ENCODE measurements around the gene RNF215.

Gene RNF215

DNA sequence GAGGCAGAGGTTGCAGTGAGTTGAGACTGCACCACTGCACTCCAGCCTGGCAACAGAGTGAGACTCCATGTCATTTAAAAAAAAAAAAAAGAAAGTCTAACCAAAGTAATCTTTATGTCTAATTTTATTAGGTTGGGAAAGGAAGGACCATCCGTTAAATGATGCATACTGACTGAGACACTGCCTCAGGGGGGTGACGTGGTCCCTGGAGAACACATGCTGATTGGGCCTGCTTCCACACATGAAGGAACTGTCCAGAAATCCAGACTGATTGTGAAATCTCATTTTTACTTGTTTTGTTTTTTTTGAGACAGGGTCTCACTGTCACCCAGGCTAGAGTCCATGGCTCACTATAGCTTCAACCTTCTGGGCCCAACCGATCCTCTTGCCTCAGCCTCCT is 36.0 kb downstream of the RNF215 start:
- Histone ChIP-seq H3K4me1 (peaks cover 0 to 28% (median 20%) of the 10 kb centered on the region in 4 donors), H3K36me3 (peaks cover 45 to 74% (median 55%) of the 10 kb centered on the region in 3 donors), H3K9me3 (no peaks in the 10 kb centered on the region), H3K27me3 (no peaks in the 10 kb centered on the region), H3K27ac (no peak overlapping the region), H3K4me3 (no peak overlapping the region)
- intact Hi-C loops (cut with DNase I; ENCODE audit: low total_unique reads) = no loop called here
- TF ChIP-seq, protein P1, sequence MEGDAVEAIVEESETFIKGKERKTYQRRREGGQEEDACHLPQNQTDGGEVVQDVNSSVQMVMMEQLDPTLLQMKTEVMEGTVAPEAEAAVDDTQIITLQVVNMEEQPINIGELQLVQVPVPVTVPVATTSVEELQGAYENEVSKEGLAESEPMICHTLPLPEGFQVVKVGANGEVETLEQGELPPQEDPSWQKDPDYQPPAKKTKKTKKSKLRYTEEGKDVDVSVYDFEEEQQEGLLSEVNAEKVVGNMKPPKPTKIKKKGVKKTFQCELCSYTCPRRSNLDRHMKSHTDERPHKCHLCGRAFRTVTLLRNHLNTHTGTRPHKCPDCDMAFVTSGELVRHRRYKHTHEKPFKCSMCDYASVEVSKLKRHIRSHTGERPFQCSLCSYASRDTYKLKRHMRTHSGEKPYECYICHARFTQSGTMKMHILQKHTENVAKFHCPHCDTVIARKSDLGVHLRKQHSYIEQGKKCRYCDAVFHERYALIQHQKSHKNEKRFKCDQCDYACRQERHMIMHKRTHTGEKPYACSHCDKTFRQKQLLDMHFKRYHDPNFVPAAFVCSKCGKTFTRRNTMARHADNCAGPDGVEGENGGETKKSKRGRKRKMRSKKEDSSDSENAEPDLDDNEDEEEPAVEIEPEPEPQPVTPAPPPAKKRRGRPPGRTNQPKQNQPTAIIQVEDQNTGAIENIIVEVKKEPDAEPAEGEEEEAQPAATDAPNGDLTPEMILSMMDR (IDR thresholded peaks at IDR 0.05) = no peak
- no peak for DNase-seq

DNA sequence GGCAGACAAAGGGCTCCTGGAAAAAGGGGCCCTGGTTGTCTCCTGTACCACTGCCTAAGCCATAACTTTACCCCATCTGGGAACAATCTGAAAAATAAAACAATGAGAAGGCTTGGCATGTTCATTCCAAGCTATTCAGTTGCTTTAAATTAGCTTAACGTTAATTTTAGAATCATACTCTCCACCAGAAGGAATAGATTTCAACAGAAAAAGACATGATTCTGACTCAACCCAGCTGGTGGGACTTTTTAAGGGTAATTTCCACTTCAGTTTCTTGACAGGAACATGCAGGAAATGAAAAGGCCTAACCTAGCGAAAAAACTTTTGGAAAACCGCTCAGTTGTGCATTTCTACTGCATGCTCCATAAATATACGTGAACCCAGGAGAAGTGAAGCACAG is 38.4 kb downstream of the RNF215 start:
- no peaks in the 10 kb centered on the region for H3K9me3 ChIP-seq
- H3K36me3 ChIP-seq = peaks cover 69 to 92% (median 79%) of the 10 kb centered on the region in 3 donors
- H3K4me1 ChIP-seq = peaks cover 0 to 7% (median 0%) of the 10 kb centered on the region in 4 donors
- no peak overlapping the region for H3K27ac ChIP-seq
- intact Hi-C loops (cut with DNase I; ENCODE audit: low total_unique reads) = no loop called here
- DNase-seq = no peak
- TF ChIP-seq, protein P1 (IDR thresholded peaks at IDR 0.05) = no peak
- H3K27me3 ChIP-seq = no peaks in the 10 kb centered on the region
- H3K4me3 ChIP-seq = no peak overlapping the region

DNA sequence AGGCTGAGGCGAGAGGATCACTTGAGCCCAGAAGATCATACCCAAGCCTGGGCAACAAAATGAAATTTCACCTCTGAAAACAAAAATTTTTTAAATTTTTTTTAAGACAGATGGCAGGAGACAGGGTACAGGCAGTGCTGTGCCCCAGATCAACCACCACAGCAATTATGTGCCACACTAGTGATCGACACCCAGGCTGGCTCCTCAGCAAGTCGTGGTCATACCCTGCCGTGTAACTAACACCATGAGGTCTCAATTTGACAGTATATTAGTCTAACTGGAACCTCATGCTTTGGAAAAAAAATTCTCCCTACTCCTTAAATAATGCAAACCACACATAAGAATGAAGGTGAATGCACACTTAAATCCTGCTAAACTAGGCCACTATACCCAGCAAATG is 38.8 kb downstream of the RNF215 start:
- H3K27me3 ChIP-seq = no peaks in the 10 kb centered on the region
- H3K9me3 ChIP-seq = no peaks in the 10 kb centered on the region
- peaks cover 73 to 92% (median 83%) of the 10 kb centered on the region in 3 donors for H3K36me3 ChIP-seq
- TF ChIP-seq, protein P1 (IDR thresholded peaks at IDR 0.05) = no peak
- H3K27ac ChIP-seq = no peak overlapping the region
- no peak for DNase-seq
- intact Hi-C loops (cut with DNase I; ENCODE audit: low total_unique reads) = no loop called here
- H3K4me1 ChIP-seq = peaks cover 0 to 3% (median 0%) of the 10 kb centered on the region in 4 donors
- H3K4me3 ChIP-seq = no peak overlapping the region

- no peak overlapping the region for H3K4me3 ChIP-seq
- DNase-seq = no peak
- intact Hi-C loops (cut with DNase I; ENCODE audit: low total_unique reads) = no loop called here
- peaks cover 0 to 8% (median under 1%) of the 10 kb centered on the region in 4 donors for H3K4me1 ChIP-seq
- TF ChIP-seq, protein P1 (IDR thresholded peaks at IDR 0.05) = no peak
- H3K27me3 ChIP-seq = no peaks in the 10 kb centered on the region
- peaks cover 77 to 95% (median 87%) of the 10 kb centered on the region in 3 donors for H3K36me3 ChIP-seq
- no peak overlapping the region for H3K27ac ChIP-seq
- H3K9me3 ChIP-seq = no peaks in the 10 kb centered on the region
These were observed 39.8 kb downstream of the RNF215 start for GRCh38 chr22:30347255-30347892.

DNA sequence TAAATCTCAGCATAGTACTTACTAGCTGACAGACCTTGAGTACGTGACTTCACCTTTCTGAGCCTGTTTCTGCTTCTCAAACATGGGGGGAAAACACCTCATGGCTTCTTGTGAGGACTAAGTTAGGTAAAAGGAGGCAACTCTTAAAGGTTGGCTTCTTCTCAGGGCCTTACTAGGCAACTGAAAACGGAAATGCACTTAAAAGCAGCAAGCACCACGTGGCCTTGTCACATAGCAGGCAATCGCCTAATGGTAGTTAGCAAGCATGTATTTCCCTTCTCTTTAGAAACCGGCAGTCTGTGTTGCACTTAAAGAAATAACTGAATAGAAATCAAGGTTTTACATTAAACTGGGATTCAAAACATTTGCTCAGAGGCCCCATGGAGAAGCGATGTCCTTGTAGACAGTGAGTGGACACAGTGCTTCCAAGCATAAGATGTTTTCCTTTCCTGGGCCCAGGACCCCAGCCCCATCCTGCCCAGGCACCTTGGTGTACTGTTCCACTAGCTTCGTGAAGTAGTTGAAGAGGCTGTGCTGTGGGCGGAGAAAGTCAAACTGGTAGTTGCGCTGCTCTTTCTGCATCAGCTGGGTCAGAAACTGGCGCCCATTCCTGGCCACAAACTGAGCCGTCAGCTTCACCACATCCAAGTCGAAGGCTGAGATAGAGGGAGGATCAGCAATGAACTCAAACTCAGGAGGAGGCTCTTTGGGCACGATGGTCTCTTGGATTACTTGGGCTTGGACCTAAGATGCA is 42.6 kb downstream of the RNF215 start:
- H3K4me3 ChIP-seq = no peak overlapping the region
- peaks cover 83 to 95% (median 88%) of the 10 kb centered on the region in 3 donors for H3K36me3 ChIP-seq
- no peak overlapping the region for H3K27ac ChIP-seq
- no peak for DNase-seq
- H3K27me3 ChIP-seq = no peaks in the 10 kb centered on the region
- intact Hi-C loops (cut with DNase I; ENCODE audit: low total_unique reads) = no loop called here
- TF ChIP-seq, protein P1 (IDR thresholded peaks at IDR 0.05) = no peak
- peaks cover 0 to 31% (median 22%) of the 10 kb centered on the region in 4 donors for H3K4me1 ChIP-seq
- no peaks in the 10 kb centered on the region for H3K9me3 ChIP-seq
